ENCODE data around the gene KLK11.
"Not testable (repeated sequence)": the region's sequence is repeated elsewhere in the genome, so short reads cannot be mapped to it uniquely, and the experiment has no call there.

The KLK11 gene

GRCh38 chr19:51003316-51003715, 23.1 kb downstream of the KLK11 start:
- no peak for DNase-seq (ENCODE audit: low read depth)

DNA sequence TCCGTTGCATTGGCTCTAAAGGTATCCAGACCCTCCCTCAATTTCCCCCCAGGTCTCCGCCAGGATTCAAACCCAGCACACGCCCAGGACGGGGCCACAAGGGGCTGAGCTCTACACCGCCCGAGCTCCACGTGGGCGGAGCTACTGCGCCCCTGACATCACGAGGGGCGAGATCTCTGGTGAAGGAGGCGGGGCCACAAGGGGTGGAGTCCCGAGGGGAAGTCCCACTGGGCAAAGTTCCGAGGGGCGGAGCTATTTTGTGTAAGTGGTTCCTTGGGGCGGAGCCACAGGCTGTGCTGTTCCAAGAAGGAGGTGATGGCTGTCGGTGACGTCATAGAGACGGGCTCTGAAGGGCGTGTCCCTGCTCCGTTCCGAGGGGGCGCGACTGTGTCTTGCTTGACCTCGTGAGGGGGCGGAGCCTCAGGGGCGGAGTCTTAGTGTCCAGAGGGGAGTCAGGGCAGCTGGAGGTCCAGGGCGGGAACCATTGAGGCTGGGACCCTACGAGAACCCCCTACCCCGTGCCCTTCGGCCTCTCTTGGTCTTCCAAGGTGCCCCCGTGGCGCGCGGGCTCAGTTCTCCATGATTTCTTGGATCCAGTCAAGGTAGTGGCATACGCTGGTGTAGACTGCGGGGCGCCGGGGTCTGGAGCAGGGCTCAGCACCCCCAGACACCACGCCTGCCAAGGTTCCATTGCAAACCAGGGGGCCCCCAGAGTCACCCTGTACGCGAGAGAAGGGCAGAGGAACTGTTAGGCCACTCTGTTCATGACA, 23.7 kb downstream of the KLK11 start:
- no peak for DNase-seq (ENCODE audit: low read depth)

DNA sequence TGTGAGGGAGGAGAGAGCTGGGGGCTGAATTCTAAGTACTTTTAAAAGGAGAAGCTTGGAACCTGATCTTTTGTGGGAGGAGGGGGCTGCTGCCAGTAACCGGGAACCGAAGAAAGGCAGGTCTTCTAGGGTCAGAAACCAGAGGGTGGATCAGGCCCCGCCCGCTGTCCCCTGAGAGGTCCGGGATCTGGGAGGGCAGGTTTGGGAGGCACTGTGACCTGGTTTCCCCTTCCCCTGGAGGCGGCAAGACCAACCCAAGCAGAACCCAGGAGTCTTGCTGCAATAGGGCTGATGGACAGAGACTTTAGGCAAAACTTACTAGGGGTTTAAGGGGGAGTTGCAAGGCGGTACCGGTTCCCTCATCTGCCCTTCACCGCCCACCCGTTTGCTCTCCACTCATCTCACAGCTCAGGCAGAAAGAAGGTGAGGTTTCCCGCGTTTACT, 24.3 kb downstream of the KLK11 start:
- DNase-seq (ENCODE audit: low read depth), result no peak

DNA sequence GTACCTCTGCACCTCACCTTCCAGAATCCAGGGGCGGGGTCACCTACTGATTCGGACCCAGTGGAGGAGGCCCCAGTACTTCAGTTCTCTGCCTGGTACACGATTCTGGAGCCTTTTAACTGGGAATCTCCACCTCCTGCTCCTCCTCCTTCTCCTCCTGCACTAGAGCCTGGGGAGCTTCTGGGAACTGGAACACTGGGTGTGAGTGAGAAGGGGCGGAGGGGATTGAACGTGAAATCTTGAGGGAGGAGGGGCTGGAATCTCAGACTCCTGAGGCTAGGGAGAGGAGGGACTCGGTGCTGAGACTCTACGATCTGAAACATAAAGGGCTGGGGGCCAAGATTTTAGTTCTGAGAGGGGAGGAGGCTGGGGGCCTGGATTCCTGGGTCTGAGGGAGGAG, 24.9 kb downstream of the KLK11 start, which contains the start of gene KLK8:
Gene KLK8, minus strand, starts transcription at position 90 of the 400 bp plus-strand sequence. CDS start 437 bp downstream, outside the sequence.
- DNase-seq (ENCODE audit: low read depth), result no peak

- DNase-seq (ENCODE audit: low read depth), result no peak
Observed at GRCh38 chr19:51000981-51001380, 25.4 kb downstream of the KLK11 start.

DNA sequence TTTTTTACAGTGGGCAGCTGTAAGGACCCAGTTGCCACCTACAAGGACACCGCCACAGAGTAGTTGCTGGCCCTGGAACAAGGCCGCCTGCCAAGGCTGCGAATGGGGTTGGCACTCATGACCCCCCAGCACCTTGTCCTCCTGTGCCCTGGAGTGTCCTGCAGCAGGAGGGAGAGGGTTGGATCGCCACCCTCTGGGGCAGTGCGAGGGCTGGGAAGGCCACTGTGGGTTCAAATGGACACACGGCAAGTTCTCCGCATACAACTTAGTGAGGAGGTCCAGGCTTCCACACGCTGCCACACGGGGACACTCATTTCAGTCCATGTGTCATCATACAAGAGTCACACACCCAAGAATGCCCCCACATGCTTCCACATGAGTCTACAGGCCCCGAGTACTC, 26.0 kb downstream of the KLK11 start:
- no peak for DNase-seq (ENCODE audit: low read depth)

- no peak for DNase-seq (ENCODE audit: low read depth)
Observed at GRCh38 chr19:50998686-50999085, 27.7 kb downstream of the KLK11 start.

- no peak for DNase-seq (ENCODE audit: low read depth)
Observed at GRCh38 chr19:50998061-50998460, 28.4 kb downstream of the KLK11 start.

- no peak for DNase-seq (ENCODE audit: low read depth)
Observed at GRCh38 chr19:50994129-50994528, 32.3 kb downstream of the KLK11 start.

DNA sequence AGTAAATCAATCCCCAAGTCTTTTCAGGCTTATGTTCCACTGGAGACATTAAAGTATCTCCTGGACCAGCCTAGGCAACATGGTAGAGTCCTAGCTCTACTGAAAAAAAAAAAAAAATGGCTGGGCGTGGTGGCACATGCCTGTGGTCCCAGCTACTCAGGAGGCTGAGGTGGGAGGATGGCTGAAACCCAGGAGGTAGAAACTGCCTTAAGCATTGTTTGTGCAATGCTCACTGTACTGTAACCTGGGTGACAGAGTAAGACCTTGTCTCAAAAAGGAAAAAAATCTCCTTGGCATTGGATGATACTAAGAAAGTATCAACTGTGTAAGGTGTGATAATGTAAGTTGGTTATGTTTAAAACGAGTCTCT, 33.8 kb downstream of the KLK11 start:
- no peak for DNase-seq (ENCODE audit: low read depth)

DNA sequence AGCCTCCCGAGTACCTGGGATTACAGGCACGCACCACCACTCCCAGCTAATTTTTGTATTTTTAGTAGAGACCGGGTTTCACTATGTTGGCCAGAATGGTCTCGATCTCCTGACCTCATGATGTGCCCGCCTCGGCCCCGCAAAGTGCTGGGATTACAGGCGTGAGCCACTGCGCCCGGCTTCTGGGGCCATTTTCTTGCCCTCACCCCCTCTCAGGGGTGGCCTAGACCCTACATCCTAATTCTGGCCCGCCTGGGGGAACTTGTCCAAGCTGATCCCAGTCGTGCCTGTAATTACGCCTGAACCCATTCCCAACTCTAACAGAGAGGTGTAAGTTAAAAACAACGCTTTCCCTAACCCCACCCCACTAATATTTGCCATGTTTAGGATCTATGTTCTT, 42.0 kb downstream of the KLK11 start:
- not testable (repeated sequence) for DNase-seq (ENCODE audit: low read depth)

DNA sequence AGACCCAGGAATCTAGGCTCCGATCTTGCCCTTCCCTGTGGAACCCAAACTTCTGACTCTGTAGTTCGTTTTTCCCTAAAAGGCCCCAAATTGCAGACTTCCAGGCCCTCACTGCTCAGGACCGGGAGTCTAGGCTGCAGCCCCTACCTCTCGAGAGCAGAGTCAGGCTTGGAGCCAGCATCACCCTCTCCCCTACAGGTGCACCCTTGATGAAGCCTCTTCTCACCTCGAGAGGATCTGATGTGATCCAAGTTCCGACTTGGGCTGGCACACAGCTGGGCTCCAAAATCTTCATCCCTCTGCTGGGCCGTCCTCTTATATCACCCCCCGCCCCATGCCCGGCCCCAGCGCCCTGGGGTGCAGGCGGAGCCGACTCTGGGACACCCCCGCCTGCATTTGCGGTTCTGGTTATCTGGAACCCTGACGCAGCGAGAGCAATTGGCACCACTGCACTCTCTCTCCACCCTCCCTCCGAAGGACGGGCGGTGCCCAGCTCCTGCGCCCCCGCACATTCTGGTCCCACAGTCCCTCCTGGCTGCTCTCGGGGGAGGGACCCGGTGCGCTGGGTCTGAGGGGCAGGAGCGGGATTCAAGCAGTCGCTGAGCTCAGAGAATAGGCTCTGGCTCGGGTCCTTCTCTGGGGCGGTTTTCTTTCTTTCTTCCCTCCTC, 42.7 kb downstream of the KLK11 start, which contains the start of gene KLK7:
Gene KLK7, minus strand, starts transcription at position 293 of the 668 bp plus-strand sequence. CDS start 1,518 bp downstream, outside the sequence.
- no peak for DNase-seq (ENCODE audit: low read depth)

- DNase-seq (ENCODE audit: low read depth), result no peak
Observed at GRCh38 chr19:50982186-50982585, 44.2 kb downstream of the KLK11 start.

DNA sequence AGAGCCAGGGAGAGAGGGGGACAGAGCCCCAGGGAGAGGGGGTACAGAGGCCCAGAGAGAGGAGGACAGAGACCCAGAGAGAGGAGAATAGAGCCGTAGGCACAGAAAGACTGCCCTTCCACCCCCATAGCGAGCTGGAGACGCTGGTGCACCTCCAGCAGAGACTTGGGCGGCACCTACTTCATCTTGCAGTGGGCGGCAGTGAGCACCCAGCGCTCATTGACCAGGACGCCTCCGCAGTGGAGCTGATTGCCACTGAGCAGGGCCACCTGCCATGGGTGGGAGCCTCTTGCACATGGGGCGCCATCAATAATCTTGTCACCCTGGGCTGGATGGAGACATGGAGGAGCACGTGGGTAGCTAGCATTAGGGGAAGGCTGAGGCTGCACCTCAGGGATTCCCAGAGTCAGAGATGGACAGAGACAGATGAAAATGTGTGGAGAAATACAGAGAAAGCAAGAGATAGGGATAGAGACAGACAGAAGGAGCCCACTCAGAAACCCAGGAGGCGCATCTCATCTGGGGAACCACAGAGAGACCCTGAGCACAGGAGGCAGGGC, 44.7 kb downstream of the KLK11 start:
- DNase-seq (ENCODE audit: low read depth), result no peak

DNA sequence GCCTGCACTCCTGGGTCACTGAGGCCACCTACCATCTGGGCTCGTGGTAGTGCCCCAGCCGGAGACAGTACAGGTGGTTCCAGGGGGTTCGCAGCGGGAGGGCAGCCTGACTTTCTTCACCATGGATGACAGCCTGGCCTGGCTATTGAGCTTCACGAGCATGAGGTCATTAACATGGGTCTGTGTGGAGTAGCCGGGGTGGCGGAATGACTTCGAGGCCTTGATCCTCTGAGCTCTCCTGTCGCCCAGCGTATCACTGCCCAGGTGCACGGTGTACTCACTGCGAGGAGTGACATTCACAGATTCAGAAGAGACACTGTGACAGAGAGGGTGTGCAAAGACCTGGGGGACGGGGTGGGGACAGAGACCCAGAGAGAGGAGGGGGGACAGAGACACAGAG, 46.2 kb downstream of the KLK11 start:
- DNase-seq (ENCODE audit: low read depth), result no peak

GRCh38 chr19:50979758-50980157, 46.7 kb downstream of the KLK11 start:
- no peak for DNase-seq (ENCODE audit: low read depth)

DNA sequence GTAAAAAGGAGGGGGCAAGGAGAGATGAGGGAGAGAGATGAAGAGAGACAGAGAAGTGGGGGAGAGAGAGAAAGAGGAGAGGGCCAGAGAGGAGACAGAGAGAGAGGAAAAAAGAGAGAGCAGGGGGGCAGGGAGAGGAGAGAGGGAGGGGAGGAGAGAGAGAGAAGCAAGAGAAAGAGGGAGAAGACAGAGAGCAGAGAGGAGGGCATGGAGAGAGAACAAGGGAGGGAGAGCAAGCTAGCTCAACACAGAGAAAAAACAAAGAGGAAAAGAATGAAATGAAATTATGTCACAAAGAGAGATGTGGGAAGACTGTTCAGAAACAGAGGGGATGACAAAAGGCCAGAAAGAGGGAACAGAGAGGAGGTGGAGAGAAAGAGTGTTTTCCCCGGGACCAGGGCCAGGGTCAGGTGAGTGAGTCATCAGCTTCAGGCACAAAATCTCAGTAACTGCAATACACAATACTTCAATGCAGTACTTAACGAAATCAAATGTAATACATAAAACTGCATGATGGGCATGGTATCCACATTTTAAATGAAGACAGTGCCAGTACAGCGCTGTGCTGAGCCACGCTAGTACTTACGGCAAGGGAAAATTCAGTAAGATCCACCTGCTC, 47.5 kb downstream of the KLK11 start:
- DNase-seq (ENCODE audit: low read depth), result no peak

DNA sequence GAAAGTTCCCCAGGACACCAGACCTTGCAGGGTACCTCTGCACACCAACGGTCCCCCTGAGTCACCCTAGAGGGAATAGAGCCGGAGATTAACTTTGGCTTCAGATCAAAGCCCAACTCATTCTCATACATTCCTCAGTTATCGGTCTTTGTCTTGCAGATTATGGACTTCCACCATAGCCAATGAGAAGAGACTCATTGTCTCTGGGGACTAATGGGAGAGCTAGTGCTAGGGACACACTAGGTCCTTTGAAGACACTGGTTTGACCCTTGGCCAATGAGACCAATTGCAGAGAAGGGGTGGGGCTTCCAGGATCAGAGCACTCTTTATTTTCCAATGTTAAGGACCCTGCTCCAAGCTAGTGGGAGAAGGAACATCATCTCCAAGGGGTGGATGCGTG, 48.8 kb downstream of the KLK11 start:
- no peak for DNase-seq (ENCODE audit: low read depth)

GRCh38 chr19:50975766-50976165, 50.6 kb downstream of the KLK11 start:
- DNase-seq (ENCODE audit: low read depth), result no peak

DNA sequence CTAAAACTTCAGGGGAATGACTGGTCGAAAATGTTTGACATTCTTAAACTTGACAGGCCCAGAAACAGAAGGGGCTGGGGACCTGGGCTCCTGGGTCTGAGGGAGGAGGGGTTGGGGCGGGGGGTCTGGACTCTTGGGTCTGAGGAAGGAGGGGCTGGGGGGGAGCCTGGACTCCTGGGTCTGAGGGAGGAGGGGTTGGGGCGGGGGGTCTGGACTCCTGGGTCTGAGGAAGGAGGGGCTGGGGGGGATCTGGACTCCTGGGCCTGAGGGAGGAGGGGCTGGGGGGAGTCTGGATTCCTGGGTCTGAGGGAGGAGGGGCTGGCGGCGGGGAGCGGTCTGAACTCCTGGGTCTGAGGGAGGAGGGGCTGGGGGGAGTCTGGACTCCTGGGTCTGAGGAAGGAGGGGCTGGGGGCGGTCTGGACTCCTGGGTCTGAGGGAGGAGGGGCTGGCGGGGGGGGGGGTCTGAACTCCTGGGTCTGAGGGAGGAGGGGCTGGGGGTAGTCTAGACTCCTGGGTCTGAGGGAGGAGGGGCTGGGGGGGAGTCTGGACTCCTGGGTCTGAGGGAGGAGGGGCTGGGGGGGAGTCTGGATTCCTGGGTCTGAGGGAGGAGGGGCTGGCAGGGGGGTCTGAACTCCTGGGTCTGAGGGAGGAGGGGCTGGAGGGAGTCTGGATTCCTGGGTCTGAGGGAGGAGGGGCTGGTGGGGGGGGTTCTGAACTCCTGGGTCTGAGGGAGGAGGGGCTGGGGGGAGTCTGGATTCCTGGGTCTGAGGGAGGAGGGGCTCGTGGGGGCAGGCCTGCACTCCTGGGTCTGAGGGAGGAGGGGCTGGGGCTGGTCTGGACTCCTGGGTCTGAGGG, 51.5 kb downstream of the KLK11 start:
- DNase-seq (ENCODE audit: low read depth), result no peak

GRCh38 chr19:50972795-50973376, 53.5 kb downstream of the KLK11 start:
- no peak for DNase-seq (ENCODE audit: low read depth)
